NCI-H146 (cell line): ENCODE data around the gene ERN1.
A peak's percentile ranks its signal among the peaks of the same experiment; 100 is the strongest.

ENCODE experiments used
- DNase-seq: peaks from one replicate; lab custom pipeline; 2025; lab: John Stamatoyannopoulos, UW

The ERN1 gene

DNA sequence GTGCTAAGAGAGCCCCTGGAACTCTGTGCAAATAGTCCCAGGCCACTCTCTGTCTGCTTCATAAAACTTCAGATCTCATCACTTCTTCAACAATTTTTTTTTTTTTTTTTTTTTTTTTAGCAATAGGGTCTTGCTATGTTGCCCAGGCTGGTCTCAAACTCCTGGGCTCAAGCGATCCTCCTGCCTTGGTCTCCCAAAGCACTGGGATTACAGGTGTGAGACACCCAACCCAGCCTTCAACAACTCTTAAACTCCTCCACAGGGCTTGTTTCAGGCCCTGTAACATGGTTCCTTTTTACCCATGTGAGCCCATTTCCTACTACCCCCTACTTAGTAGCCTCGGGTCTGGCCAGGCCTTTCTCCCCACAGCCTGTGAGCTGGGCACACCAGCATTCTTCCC, 70.2 kb downstream of the ERN1 start:
- no peak for DNase-seq

DNA sequence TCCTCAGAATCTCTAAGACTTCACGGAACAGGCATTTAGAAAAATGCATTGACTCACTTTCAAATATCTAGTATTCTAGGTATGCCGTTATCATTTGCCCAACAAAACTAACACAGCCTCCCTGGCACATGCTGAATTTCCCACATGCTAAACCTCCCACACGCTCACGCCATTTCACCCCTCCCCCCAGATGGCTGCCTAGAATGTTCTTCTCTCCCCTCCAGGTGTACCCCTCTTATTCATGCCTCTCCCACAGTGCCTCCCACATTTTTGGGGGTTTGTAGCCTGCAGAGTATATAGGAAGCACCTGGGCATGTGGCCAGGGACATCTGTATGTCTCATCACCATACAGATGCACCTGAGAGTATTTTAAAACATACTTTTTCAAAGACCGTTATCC, 71.3 kb downstream of the ERN1 start:
- no peak for DNase-seq

DNA sequence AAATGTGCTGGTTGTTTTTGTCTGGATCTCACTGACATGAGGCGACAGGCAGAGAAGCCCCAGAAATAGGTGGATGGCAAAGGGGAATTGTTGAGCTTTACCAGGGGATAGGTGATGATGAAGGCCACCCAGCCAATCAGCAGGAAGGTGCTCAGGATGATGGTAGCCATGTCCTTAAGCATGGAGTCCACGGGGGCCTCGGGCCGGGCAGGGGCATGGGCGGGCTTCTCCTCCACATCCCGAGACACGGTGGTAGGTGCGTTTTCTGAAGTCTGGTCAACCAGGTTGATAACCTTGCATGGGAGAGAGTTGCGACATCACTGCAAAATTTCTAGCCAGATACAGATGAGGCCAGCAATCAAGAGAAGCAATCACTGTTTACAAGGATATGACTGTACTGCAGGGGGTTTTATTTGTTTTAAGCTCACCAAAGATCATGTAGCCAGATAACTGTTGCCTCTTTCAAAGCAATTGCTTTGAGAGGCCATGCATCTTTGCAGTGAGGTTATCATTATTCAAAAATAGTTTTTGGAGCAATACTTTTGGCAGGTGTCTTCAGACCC, 72.2 kb downstream of the ERN1 start:
- DNase-seq: peak; percentile 15

DNA sequence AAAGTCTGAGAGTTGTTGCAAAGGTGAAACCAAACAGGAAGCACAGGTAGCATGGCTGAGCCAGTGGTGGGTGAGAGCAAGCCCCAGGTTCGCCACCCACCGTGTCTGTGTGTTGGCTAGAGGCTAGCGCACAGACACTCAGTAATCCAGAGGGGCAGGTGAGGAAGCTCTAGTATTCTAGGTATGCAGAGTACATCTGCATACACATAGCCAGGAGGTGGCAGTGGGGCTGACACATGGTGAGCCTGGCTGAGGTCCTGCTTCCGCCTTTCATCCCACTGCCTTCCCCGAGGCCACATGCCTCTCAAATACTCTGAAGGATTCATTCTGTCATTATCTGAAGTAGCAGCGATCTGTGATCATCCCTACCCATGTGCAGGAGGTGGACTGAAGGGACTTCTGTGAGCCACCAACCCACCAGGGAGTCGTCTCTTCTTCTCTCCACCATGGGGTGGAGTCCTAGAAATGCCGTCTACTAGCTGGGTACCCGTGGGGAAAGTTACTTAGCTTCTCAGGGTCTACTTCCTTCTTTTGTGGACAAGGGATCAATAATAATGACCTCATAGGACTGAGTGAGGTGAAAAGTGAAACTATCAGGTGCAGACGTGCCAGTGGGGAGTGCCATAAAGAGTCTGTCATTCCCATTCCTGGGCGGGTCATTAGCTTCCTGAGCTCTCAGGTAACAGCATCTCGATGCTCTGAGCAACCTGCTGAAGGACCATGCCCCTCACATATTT, 73.5 kb downstream of the ERN1 start:
- DNase-seq: peak; percentile 75

DNA sequence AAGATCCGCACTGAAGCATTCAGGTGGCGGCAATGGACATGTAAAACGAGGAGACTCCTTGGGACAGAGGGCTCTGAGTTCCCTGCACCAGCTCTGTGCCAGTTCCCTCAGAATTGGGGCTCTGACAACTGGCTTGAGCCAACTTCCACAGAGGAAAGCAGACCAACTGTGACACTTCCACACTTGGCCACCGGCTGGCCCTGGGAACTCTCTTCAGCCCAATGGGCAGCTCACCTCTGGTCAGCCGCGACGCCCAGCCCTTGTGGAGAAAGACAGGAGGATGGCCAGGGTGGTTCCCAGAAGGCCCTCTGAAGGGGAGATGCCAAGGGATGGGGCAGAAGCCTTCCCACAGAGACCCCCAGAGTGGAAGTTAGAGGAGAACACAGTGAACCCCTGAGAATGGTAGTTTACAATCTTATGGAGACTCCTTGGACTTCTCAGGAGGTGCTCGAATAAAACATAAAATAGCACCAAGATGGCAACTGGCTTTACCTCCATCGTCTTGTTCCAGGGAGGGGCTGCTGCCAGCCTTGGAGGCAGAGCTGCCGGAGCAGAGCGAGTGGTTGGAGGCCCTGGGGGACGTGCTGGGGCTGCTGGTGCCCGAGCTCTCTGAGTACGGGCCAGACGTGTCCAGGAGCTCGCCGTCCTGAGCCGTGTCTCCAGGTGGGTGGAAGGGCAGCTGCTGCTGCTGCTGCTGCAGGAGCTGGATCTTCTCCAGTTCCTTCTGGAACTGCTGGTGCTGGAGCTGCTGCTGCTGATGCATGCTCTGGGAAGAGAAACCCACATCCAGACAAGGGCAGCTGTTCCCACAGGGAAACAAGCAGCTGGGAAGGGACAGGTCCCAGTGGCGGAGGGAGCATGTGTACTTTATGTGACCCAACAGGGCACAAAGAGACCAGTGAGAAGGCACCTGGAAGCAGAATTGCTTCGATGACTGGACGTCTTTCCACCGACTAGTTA, 74.5 kb downstream of the ERN1 start:
- no peak for DNase-seq

DNA sequence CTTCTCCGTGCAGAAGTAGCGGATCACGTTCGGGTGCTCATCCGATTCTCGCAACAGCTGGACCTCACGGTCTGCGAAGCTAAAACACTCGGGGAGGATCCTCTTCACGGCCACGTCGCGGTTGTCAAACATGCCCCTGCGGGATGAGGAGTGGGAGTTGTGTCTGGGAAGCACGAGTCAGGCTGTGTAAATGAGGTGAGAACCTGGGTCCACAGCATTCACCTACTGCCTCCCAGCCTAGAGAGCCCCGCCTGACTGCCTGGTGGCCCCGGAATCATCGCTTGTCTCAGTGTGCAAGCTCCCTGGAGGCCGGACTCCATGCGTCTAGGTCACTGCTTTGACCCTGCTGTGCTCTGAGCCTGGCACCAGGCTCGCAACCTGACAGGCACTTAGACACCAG, 75.6 kb downstream of the ERN1 start:
- no peak for DNase-seq

DNA sequence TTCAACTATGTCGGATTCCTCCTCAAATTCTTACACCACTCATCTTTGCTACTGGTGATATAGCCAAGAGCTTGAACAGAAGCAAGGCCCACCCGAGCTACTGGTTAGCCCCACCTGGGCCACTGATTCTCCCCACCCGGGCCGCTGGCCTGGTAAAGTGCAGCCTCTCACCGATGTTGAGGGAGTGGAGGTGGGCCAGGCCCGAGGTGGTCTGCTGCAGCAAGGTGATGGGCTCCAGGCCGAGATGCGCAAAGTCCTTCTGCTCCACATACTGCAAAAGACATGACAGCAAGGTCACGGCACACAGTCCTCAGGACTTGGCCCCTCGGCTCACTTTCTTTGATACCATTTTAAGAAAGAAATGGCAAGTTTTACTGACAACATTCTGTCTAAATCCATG, 76.8 kb downstream of the ERN1 start:
- DNase-seq: no peak

DNA sequence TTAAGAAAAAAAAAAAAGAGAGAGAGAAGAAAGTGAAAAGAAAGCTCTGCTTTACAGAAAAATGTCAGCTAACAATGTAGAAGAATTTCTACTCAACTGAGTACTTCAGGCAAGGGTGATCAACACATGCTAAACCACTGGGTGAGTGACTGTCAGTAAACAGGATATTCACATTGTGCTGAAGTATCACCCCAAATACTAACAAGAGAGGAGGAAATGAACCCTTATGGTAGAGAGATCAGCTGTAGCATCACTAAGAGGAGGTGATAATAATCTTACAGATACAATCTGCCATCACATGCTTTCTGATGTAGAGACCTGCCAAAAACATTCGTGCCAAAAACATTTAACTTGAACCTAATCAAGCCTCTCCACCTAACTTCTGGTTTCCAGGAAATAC, 78.8 kb downstream of the ERN1 start:
- no peak for DNase-seq

DNA sequence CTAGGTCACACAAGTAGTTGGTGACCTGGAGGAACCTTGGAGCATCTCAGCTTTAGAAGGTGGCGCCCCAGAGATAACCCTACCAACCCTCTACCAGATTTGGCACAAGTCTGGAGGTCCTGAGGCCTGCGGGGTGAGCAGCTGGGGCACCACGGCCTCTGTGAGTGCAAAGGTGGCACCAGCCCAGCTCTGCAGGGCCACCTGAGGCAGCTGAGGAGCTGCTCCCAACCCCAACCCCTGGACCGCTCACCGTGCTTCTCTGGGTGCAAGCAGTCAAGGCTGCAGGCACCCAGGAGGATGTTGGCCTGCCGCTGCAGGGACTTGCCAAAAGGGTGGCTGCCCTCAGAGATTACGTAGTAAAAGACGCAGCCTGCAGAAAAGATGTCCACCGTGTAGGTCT, 81.1 kb downstream of the ERN1 start:
- DNase-seq: no peak

DNA sequence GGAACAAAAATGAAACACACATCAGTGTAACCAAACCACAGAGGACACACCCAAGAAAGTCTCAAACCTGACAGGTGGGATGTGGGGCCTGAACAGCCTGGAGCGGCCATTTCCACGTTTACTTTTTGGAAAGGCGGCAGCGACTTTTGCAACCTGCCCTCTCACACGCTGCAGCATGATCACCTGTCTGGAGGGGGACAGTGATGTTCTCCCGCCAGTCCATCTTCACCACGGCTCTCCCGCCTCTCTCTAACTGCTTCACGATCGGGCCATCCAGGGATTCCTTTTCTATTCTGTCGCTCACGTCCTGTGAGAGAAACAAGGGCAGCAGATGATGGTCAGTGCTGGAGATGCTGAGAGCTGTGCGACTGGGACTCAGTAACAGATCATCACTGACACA, 84.8 kb downstream of the ERN1 start:
- no peak for DNase-seq

DNA sequence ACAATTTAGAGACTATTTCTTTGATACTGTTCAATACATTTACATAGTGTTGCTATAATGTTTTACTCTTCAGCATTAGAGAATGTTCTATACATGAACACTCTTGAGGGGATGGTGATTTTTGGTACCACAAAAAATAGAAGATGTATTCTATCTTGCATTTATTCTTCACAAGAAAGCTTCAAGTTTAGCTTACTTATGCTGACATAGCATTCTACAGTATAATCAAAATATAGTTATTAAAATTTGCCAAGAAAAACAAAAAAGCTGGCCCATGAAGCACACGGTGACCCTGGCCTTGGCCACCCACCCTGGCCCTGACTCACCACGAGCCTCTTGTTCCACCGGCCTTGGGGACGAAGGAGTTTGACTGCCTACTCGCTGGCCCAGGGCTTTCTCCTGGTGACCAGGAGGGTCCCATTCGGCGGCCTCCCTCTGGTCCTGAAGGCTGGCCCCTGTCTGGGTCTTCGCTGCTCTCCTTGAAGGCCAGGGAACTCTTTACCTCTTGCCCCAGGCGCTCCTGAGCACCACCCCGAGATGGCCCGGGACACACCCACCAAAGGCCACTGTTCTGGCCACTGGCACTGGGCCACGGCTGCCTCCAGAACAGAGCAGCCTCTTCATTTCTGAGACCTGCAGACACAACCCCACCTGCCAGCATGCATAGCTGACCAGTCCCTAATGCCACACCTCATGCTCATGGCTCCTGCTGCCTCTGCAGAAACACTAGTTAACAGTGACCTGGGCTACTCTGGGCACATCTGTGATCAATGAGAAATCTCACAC, 87.1 kb downstream of the ERN1 start:
- DNase-seq: no peak

DNA sequence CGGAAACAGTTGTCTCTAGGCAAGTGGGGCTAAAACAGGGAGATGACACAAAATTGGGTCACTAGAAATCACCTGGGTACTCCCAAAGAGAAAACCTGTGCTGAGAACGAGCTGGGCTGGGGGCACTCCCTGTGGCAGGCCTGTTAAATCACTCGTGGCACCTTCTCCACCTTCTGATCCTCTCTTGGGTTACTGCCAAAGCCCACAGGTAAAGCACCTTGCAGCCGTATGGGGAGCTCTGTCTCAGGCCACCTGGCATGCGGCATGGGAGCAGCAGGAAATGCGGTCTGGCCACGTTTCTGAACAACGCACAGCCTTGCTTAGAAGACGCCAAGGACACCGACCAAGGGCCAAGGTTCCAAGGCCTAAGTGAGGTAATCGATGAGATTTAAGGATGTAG, 88.0 kb downstream of the ERN1 start:
- no peak for DNase-seq

DNA sequence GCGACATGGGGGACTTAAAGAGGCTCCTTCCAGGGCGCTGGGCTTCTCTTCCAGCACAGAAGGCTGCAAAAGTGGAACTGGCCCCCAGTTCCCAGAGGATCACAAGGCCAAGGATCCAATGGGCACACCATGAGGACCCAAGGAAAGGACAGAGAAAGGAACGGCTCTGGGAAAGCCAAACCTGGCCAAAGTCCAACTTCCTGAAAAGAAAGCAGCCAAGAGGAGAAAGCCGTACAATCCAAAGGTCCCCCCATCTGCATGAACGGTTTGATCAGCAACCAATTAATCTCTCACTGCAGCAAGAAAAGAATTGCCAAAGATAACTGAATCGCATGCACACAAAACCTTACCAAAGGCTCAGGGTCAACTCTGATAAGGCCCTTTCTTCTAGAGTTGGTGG, 89.7 kb downstream of the ERN1 start:
- no peak for DNase-seq

DNA sequence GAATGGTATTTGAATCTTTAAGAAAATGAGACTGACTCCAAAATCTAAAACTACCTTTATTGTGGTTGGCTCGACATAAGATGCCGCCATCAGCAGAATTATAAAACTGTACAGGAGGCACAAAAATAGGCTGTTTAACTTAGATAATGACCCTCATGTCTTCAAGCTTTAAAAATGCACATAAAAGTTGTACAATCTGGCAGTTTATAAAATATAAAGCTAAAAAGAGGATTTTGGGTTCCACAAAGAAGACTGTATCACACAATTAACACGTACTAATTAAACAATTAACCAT, 90.9 kb downstream of the ERN1 start:
- DNase-seq: no peak

DNA sequence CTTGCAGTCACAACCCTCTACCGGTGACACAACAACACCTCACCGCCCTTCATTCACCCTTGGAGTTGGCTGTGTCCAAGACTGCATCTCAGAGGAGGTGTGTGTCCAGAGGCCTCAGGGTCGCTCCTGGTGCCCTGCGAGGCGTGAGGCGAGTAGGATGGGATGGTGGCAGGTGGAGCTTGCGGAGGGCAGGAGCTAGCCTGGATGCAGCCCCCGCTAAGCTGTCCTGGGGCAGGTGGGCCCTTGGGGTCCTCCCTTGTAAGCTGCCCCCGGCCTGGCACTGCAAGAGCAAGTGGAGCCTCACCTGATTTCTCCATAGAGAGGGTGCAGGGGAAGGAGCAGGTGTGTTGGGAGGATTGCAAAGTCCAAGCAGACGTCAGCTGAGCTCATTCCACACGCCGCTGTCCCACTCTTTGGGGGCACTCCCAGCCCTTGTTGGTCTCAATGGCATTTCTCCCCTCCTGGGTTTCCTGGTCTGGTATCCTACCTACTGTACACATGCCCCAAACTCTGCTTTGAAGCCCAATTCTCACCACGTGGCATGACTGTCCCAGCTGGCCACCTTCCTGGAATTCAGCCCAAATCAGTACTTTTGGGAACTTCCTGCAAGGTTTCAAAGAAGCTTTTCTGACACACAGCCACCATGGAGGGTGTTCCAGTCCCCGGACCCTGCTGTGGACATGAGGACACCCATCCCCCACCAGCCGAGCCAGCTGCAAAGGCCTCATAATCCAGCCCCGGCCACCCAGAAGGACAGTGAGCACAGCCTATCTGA, 91.4 kb downstream of the ERN1 start:
- no peak for DNase-seq

DNA sequence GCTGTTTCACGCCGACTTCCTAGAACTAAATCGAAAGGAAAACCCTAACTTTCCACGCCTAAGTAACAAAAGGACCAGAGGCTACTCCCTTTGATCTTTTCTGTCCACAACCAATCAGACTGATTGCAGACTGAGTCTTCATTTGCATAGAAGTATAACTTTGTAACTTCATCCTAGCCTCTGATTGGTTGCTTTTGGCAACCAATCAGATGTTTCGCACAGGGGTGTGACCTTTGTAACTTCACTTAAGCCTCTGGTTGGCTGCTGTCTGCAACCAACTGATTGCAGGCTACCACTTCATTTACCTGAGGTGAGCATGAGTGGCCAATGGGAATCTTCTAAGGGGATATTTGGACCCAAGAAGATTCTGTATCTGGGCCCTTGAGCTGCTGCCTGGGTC, 92.1 kb downstream of the ERN1 start:
- no peak for DNase-seq

DNA sequence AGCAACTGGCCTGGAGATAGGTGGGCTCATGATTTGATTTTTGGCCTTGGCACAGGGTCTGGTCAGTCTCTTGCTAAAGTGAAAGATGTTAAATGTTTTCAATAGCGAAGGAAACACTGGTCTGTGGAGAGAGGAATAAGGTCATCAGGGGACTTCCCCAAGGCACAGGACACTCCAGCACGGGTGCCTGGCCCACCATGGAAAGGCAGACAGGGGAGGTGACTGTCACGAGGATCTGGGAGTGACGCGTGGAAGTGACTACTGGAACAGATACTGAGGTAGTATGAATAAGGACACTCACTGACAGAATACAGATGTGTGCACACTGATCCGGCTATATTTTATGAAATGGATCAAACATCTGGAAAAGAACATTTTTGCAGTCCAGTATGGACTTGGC, 92.8 kb downstream of the ERN1 start:
- DNase-seq: no peak

DNA sequence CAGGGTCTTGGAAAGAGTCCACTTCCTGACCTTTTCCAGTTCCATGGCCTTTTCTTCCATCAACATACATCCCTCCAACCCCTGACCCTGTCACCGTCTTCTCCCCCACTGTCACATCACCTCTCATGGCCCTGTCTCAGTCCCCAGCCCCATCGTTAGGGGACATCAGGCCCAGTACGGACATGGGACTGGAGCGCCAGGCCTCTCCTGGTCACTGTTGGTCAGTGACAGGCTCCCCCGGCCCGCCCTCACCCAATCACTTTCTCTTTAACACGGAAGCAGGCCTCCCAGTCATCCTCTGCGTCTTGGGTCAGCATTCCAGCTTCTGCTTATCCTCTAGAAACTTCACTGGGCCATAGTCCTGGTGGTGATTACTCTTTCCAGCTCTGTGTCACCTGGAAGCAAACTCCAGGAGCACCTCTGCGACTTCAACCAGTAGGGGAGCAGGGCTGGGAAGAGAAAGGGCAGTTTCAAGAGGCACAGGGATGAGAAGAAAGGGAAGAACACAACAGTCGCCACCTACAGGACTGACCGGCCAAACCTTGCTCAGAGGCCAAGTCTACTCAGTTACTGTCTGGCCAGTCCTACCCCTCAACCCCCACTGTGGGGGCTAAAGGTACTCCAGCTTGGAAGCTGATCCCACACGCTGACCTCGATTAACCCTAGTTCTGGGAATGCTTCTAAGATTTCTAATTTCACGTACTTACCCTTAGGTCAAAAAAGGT, 93.6 kb downstream of the ERN1 start:
- DNase-seq: no peak

DNA sequence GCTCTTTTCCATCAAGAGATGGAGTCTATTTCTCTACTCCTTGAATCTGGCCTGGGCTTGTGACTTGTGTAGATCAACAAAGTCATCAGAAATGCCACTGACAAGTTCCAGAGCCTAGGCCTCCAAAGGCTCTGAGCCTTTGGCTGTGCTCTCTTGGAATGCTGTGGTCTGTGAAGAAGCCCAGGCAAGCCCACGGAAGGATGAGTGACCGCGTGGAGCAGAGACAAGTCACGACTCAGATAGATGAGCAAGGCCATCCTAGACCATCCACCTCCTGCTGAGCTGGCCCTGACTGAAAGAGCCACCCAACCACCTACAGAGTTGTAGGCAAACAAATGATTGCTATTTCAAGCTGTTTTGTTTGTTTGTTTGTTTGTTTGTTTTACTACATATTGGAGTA, 97.9 kb downstream of the ERN1 start:
- no peak for DNase-seq

DNA sequence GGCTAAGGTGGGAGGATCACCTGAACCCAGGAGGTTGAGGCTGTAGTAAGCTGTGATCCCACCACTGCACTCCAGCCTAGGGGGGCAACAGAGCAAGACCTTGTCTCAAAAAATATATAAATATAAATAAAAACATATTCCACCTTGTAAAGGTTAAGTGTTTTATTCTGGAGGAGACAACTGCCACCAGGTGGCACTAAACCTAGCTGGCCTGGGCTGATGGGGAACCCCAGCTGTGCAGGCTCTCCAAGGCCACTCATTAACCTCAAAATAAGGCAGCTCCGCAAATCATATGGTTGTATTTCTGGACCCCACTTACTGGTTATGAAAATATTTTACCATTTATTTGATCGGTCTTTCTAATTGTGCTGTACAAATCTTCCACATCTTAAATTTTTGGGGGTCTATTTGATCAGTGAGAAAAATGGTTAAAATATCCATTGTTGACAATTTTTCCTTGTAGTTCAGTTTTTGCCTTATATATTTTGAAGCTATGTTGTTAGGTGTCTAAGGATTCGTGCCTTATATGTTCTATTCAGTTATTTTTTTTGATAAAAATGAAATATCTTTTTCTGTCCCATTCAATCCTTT, 101.0 kb downstream of the ERN1 start:
- peak; percentile 58 for DNase-seq
